ENCODE results near the gene DEFB128.
"Not testable (repeated sequence)": the region's sequence is repeated elsewhere in the genome, so short reads cannot be mapped to it uniquely, and the experiment has no call there.

The DEFB128 gene

DNA sequence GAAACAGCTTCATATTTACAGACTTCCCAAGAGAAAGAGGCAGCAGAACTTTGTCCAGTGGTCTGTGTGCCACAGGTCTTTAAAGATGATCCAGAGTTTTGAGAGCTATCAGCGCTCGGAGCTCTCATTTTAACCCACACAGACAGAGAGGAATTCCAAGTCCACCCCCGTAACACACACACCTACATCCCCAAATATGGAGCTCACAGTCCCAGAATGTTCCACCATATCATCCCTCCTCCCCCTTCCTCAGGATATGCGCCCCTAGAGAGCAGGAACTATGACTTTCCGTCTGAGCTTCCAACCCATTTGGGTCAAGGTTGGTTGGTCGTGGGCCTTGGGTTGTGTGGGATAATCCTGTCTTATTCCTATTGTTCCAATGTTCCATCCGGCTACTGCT is at the start of gene DEFB128:
TSS of gene DEFB128 (minus strand) at position 101 of the 400 bp plus-strand sequence. CDS start at position 13, 88 bp downstream.
- no peak for TF ChIP-seq CTCF (IDR thresholded peaks at IDR 0.05; ENCODE audit: control insufficient read depth, insufficient read depth, low read depth, low read length, missing control alignments)
- H3K4me3 ChIP-seq (ENCODE audit: control insufficient read depth, low read depth, low read length): no peak within 1 kb of the TSS
- no peak for DNase-seq (ENCODE audit: low read depth)

GRCh38 chr20:237929-238328 is 48.4 kb upstream of the DEFB128 start:
- TF ChIP-seq CTCF (IDR thresholded peaks at IDR 0.05; ENCODE audit: control insufficient read depth, insufficient read depth, low read depth, low read length, missing control alignments): no peak

GRCh38 chr20:237489-237888 is 48.0 kb upstream of the DEFB128 start:
- no peak overlapping the region for H3K4me3 ChIP-seq (ENCODE audit: control insufficient read depth, low read depth, low read length)
- no peak for DNase-seq (ENCODE audit: low read depth)
- TF ChIP-seq CTCF (IDR thresholded peaks at IDR 0.05; ENCODE audit: control insufficient read depth, insufficient read depth, low read depth, low read length, missing control alignments): no peak

More at GRCh38 chr20:237929-238328, 48.4 kb upstream of the DEFB128 start:
- H3K4me3 ChIP-seq (ENCODE audit: control insufficient read depth, low read depth, low read length): no peak overlapping the region
- DNase-seq (ENCODE audit: low read depth): no peak

DNA sequence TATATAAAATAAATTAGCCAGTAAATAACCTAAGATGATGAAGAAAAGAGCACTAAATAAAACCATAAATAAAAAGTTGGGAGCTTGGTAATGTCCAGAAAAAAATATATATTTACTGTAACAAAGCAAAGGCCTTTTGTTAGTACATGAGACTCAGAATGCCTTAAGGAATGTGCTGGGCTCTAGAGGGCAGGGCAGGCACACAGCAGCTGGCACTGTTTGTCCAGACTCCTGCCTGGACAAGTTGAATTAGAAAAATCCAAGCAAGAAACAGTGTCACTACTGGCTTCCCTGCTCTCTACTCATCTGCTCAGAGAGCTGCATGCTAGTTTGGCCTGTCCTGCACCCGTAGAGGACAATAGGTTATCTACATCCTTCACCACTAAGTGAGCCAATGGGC is 46.4 kb upstream of the DEFB128 start:
- DNase-seq (ENCODE audit: low read depth): no peak
- peak; percentile 9 for TF ChIP-seq CTCF (IDR thresholded peaks at IDR 0.05; ENCODE audit: control insufficient read depth, insufficient read depth, low read depth, low read length, missing control alignments)
- no peak overlapping the region for H3K4me3 ChIP-seq (ENCODE audit: control insufficient read depth, low read depth, low read length)

- TF ChIP-seq CTCF (IDR thresholded peaks at IDR 0.05; ENCODE audit: control insufficient read depth, insufficient read depth, low read depth, low read length, missing control alignments): no peak
- no peak for DNase-seq (ENCODE audit: low read depth)
- no peak overlapping the region for H3K4me3 ChIP-seq (ENCODE audit: control insufficient read depth, low read depth, low read length)
These were observed 38.1 kb upstream of the DEFB128 start for GRCh38 chr20:227439-228105.

- no peak for DNase-seq (ENCODE audit: low read depth)
- no peak for TF ChIP-seq CTCF (IDR thresholded peaks at IDR 0.05; ENCODE audit: control insufficient read depth, insufficient read depth, low read depth, low read length, missing control alignments)
- no peak within 1 kb of the TSS for H3K4me3 ChIP-seq (ENCODE audit: control insufficient read depth, low read depth, low read length)
These were observed 37.4 kb upstream of the DEFB128 start, which contains the start of gene DEFB129 for GRCh38 chr20:226958-227357. DEFB129 (plus strand) TSS chr20:227258; CDS start chr20:227289, 31 bp downstream.

DNA sequence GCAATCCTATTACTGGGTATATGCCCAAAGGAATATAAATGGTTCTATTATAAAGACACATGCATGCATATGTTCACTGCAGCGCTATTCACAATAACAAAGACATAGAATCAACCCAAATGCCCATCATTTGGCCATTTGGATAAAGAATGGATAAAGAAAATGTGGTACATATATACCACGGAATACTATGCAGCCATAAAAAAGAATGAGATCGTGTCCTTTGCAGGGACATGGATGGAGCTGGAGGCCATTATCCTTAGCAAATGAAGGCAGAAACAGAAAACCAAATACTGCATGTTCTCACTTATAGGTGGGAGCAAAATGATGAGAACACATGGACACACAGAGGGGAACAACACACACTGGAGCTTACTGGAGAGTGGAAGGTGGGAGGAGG is 36.4 kb upstream of the DEFB128 start:
- not testable (repeated sequence) for DNase-seq (ENCODE audit: low read depth); H3K4me3 ChIP-seq (ENCODE audit: control insufficient read depth, low read depth, low read length)
